Nephron progenitor cell (in vitro differentiated cells): ENCODE data around the gene LGALS3BP.
A peak's percentile ranks its signal among the peaks of the same experiment; 100 is the strongest.

Source experiments
- DNase-seq: peaks from one replicate; pipeline ENCODE4 v3.0.0; 2021
- H3K27ac Mint-ChIP-seq: 2 replicates; pipeline ENCODE4 v1.8.0; 2021; ENCODE audit warnings: mild to moderate bottlenecking, moderate library complexity, mixed read lengths
- H3K27me3 Mint-ChIP-seq: 2 replicates; pipeline ENCODE4 v1.8.0; 2021; ENCODE audit warnings: mild to moderate bottlenecking, low read depth, mixed read lengths; ENCODE audit not compliant: poor library complexity
- H3K36me3 Mint-ChIP-seq: 2 replicates; pipeline ENCODE4 v1.8.0; 2021; ENCODE audit warnings: low read depth, mixed read lengths
- H3K4me1 Mint-ChIP-seq: 2 replicates; pipeline ENCODE4 v1.8.0; 2021; ENCODE audit warnings: mixed read lengths
- H3K4me3 Mint-ChIP-seq: 2 replicates; pipeline ENCODE4 v1.8.0; 2021; ENCODE audit warnings: mild to moderate bottlenecking, moderate library complexity, mixed read lengths
- H3K9me3 Mint-ChIP-seq: 2 replicates; pipeline ENCODE4 v1.8.0; 2021; ENCODE audit warnings: mild to moderate bottlenecking, moderate library complexity, mixed read lengths
- CTCF ChIP-seq: fragments of 200-600 bp; sonication (generic); IDR thresholded peaks from 2 replicates; pipeline ENCODE4 v1.5.0; 2021; ENCODE audit warnings: antibody characterized with exemption

The LGALS3BP gene

DNA sequence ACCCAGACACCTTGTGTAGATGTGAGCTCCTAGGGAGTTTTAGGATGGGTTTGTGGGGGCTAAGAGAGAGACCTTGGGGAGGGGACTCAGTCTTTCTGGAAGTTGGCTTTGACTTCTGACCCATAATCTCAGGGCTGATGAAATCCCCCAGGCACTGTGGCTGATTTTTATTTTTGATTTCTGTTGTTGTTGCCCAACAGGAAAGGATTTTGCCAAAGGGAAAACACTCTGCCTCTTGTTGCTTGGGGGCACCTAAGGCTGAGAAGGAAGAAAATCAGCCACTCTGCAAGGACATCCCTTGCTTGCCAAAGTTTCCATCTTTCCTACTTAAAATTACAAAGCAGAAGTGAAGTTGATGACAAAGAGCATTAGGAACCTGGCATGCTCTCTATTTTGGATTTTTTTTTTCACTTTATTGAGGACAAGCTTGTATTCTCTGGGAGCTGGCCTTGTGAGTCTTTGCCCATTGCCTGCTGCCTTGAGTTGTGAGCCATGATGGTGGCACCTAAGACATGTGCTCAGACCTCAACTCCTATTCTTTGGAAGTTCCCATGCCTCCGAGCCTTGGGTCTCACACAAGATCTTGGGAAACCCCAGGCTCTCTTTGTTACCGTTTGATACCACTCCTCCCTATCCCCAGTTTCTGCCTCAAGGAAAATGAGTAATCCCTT is 41.0 kb upstream of the LGALS3BP start:
- H3K4me3 Mint-ChIP-seq: no peak overlapping the region
- H3K4me1 Mint-ChIP-seq: peaks cover 33% of the 10 kb centered on the region
- no peak for TF ChIP-seq CTCF
- peaks cover 74% of the 10 kb centered on the region for H3K27me3 Mint-ChIP-seq
- peaks cover 14% of the 10 kb centered on the region for H3K9me3 Mint-ChIP-seq
- no peak for DNase-seq
- no peak overlapping the region for H3K27ac Mint-ChIP-seq
- H3K36me3 Mint-ChIP-seq: no peaks in the 10 kb centered on the region

DNA sequence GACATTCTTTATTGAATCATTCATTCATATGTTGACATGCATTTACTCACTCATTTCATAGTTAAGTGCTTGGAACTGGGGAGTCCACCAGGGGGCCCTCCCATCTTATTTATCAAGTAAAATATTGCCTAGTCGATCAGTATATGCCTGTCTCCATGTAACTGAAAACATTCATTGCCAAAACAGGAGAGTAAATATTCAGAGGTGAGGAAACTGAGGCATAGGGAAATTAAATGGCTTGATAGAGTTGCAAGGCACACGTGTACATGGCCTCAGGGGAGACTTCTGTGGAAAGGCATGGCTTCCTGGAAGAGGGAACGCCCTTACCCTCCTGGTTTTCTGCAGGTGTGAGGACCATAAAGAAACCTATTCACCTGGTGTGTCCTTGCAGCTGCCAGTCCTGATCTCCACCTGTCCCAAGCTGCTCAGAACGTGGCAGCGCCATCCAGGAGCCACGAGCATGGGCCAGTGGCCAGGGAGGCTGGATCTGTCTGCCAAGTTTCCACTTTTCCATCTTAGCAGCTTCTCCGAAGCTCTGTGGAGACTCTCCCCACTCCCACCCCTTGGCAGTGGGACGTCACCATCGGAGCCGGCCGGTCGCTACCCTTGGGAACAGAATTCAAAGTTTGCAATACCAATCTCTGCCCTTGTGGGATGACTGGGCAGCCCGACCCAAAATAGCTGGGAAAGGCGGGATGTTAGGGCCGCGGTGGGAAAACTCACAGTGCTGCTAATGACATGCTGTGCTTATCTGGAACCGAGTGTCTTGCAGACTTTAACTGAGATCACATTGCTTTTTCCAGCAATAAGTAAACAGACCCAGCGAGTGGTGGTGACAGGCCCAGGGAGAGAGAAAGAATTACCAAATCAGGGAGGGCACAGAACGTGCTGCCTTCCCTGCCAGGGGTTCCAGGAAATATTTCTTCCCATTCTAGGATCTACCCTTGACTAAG is 40.2 kb upstream of the LGALS3BP start:
- Mint-ChIP-seq H3K4me1 (peaks cover 27% of the 10 kb centered on the region), H3K27ac (no peak overlapping the region), H3K9me3 (peaks cover 20% of the 10 kb centered on the region), H3K36me3 (no peaks in the 10 kb centered on the region), H3K4me3 (no peak overlapping the region), H3K27me3 (peaks cover 68% of the 10 kb centered on the region)
- DNase-seq: no peak
- TF ChIP-seq CTCF: peak; percentile 34

GRCh38 chr17:79019261-79019631 is 39.5 kb upstream of the LGALS3BP start:
- Mint-ChIP-seq H3K4me3 (no peak overlapping the region), H3K36me3 (no peaks in the 10 kb centered on the region), H3K27ac (no peak overlapping the region), H3K4me1 (peaks cover 21% of the 10 kb centered on the region), H3K9me3 (peaks cover 27% of the 10 kb centered on the region), H3K27me3 (peaks cover 61% of the 10 kb centered on the region)
- DNase-seq: no peak
- no peak for TF ChIP-seq CTCF

DNA sequence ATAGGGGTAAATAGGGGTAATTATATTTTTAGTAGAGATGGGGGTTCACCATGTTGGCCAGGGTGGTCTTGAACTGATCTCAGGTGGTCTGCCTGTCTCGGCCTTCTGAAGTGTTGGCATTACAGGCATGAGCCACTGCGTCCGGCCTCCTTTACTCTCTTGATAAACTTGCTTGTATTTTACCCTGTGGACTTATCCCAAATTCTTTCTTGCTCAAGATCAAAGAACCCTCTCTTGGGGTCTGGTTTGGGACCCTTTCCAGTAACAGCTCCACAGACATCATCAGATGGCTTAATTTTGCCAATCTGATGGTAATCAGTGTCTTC is 38.6 kb upstream of the LGALS3BP start:
- no peak for TF ChIP-seq CTCF
- H3K36me3 Mint-ChIP-seq: no peaks in the 10 kb centered on the region
- peaks cover 14% of the 10 kb centered on the region for H3K4me1 Mint-ChIP-seq
- peaks cover 36% of the 10 kb centered on the region for H3K9me3 Mint-ChIP-seq
- no peak overlapping the region for H3K27ac Mint-ChIP-seq
- peaks cover 56% of the 10 kb centered on the region for H3K27me3 Mint-ChIP-seq
- DNase-seq: no peak
- no peak overlapping the region for H3K4me3 Mint-ChIP-seq

DNA sequence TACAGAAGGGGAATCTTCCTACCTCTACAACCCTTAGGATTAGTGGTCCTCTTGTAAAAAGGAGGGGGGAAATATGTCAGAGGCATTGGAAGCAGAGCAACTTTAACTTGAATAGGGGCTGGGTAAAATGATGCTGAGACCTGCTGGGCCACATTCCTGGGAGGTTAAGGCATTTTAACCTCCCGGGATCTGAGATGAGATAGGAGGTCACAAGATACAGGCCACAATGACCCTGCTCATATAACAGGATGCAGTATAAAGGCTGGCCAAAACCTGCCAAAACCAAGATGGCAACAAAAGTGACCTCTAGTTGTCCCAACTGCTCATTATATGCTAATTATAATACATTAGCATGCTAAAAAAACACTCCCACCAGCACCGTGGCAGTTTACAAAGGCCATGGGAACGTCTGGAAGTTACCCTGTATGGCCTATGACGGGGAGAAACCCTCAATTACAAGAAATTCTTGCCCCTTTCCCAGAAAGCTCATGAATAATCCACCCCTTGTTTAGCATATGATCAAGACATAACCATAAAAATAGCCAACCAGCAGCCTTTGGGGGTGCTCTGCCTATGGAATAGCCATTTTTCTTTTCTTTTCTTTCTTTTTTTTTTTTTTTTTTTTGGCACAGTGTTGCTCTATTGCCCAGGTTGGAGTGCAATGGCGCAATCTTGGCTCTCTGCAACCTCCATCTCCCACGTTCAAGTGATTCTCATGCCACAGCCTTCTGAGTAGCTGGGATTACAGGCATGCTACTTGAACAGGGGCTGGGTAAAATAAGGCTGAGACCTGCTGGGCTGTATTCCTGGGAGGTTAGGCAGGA is 38.0 kb upstream of the LGALS3BP start:
- H3K27ac Mint-ChIP-seq: no peak overlapping the region
- H3K4me3 Mint-ChIP-seq: no peak overlapping the region
- no peaks in the 10 kb centered on the region for H3K36me3 Mint-ChIP-seq
- peaks cover 13% of the 10 kb centered on the region for H3K4me1 Mint-ChIP-seq
- peaks cover 42% of the 10 kb centered on the region for H3K9me3 Mint-ChIP-seq
- no peak for DNase-seq
- H3K27me3 Mint-ChIP-seq: peaks cover 52% of the 10 kb centered on the region
- no peak for TF ChIP-seq CTCF
